DMS 273 (cell line): ENCODE results near the gene SYDE2.
"Not testable (repeated sequence)": the region's sequence is repeated elsewhere in the genome, so short reads cannot be mapped to it uniquely, and the experiment has no call there.

Experiments used
- DNase-seq: peaks from one replicate; lab custom pipeline; 2025; ENCODE audit not compliant: unreplicated experiment; lab: John Stamatoyannopoulos, UW

SYDE2 gene

GRCh38 chr1:85171721-85172120, 29.1 kb downstream of the SYDE2 start:
- no peak for DNase-seq

- no peak for DNase-seq
These were observed 31.9 kb downstream of the SYDE2 start for GRCh38 chr1:85168884-85169283.

- DNase-seq, result no peak
These were observed 34.5 kb downstream of the SYDE2 start for GRCh38 chr1:85166351-85166750.

DNA sequence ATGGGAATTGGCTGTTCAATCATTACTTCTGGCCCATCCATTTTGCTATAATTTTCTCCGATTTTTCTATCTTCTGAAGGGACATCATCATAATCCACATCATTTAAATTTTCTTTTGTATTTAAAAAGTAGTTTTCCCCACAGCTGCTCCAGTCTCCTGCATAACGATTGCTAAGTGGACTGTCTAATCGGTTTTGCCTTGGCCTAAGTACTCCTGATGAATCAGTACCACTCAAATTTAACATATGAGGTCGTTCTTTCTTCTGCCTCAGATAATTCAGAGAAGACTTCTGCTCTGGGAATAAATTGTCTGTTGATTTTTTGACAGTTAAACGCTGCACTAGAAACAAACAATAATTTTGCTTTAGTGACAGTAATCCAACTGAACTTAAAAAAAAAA, 41.9 kb downstream of the SYDE2 start:
- DNase-seq, result no peak

DNA sequence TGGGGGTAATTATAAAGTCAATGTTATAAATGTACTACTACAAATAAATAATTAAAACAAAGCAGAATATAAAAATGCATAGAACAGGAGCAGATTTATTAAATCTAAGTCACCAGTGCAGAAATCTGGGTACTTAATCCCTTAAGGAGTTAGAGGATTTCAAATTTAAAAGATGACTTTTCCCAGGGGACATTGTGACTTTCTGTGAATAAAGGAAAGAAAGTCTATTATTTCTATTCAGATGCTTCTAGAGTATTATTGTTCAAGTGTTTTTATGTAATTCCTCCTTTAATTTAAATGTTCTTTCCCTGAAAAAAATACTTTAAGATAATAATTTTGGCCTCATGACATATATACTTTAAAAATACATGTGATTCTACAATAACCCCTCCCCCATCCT, 43.4 kb downstream of the SYDE2 start:
- DNase-seq, result no peak

DNA sequence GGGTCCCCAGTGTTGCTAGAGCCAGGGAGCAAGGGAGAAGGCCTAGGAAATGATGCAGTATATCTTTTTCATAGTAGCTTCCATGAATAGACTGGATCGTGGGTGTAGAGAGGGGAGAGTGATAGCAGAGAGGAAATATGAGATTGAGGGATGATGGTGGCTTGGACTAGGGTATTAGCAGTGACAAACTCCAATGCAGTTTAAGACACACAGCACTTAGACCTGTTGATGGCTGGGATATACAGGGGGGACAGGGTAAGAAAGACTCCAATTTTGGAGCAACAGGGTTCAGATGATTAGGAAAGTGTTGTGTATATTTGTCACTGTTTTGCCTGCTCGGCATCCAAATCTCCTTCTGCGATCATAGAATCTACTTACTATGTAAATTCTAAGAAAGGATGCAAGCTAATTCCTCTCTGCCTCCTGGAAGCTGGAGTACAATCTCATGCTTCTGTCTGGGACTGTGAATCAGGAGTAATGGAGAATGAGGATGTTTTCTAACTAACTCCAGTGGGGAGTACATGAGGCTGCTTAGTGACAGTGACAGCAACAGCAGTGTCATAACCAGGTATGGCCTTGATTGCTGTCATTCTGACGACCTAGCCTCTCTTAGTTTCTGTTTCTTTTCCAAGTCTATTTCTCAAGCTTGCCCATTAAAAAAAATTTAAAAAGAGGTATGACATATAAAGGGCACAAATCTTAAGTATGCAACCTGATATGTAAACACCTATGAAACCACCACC, 47.5 kb downstream of the SYDE2 start:
- DNase-seq, result no peak

DNA sequence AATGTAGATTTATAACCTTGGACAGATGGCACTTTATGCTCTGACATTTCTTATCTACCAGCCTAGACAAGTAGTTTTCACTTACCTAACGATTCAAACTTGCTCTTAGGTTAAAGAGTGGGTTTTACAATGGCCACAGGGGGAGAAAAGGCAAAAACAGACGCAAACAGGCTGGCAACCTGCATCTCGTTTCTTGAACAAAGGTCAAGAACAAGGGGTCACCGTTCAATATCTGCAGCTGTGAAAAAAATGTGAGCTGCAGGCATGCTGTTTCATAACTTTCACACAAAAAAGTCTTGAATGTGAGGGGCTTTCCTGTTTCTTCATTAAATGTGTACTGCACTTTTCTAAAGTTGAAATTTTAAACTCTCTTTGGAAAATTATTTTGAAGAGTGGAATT, 49.4 kb downstream of the SYDE2 start:
- peak; percentile 42 for DNase-seq

GRCh38 chr1:85149805-85150204, 51.0 kb downstream of the SYDE2 start:
- DNase-seq, result no peak

GRCh38 chr1:85148524-85149250, 52.1 kb downstream of the SYDE2 start:
- DNase-seq, result no peak

- no peak for DNase-seq
These were observed 53.9 kb downstream of the SYDE2 start for GRCh38 chr1:85146972-85147359.

DNA sequence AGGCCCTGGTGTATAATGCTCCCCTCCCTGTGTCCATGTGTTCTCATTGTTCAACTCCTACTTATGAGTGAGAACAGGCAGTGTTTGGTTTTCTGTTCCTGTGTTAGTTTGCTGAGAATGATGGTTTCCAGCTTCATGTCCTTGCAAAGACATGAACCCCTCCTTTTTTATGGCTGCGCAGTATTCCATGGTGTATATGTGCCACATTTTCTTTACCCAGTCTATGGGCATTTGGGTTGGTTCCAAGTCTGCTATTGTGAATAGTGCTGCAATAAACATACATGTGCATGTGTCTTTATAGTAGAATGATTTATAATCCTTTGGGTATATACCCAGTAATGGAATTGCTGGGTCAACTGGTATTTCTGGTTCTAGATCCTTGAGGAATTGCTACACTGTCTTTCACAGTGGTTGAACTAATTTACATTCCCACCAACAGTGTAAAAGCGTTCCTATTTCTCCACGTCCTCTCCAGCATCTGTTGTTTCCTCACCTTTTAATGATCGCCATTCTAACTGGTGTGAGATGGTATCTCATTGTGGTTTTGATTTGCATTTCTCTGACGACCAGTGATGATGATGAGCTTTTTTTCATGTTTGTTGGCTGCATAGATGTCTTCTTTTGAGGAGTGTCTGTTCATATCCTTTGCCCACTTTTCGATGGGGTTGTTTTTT, 54.4 kb downstream of the SYDE2 start:
- DNase-seq, result not testable (repeated sequence)

DNA sequence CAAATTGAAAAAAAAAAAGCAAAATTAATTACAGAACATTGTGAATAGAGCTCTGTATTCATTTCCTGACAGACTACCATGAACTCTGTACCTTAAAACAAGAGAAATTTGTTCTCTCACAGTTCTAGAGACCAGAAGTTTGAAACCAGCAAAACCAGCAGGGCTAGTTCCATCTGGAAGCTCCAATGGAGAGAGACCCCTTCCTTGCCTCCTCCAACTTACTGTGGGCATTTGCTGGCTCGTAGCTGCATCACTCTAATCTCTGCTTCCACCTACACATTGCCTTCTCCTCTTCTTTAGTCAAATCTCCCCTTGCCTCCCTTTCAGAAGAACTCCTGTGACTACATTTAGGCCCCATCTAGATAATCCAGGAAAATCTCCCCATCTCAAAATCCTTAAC, 56.5 kb downstream of the SYDE2 start:
- no peak for DNase-seq

DNA sequence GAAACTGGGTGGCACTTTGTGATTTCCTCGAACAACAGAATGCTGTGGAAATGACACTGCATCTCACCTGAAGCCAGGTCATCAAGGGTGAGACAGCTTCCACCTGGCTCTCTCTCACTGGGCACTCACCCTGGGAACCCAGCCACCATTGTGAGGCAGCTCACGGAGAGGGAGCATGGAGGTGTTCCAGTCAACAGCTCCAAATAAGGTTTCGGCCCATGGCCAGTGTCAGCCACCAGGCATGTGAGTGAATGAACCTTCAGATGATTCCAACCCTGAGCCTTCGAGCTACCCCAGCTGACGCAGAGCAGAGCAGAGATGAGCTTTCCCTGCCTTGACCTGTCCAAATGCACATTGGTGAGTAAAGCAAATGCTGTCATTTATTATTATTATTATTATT, 58.1 kb downstream of the SYDE2 start:
- no peak for DNase-seq

DNA sequence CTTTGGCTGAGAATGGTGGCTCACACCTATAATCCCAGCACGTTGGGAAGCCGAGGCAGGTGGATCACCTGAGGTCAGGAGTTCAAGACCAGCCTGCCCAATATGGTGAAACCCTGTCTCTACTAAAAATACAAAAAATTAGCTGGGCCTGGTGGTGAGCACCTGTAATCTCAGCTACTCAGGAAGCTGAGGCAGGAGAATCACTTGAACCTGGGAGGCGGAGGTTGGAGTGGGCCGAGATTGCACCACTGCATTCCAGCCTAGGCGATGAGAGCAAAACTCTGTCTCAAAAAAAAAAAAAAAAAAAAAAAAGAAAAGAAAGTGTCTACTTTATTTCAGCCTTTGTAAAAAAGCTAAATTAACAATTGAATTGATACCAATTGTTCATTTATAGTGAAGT, 62.4 kb downstream of the SYDE2 start:
- not testable (repeated sequence) for DNase-seq

- DNase-seq, result peak; percentile 73
These were observed 63.2 kb downstream of the SYDE2 start for GRCh38 chr1:85137660-85138059.

GRCh38 chr1:85135392-85135798, 65.4 kb downstream of the SYDE2 start:
- DNase-seq, result no peak

DNA sequence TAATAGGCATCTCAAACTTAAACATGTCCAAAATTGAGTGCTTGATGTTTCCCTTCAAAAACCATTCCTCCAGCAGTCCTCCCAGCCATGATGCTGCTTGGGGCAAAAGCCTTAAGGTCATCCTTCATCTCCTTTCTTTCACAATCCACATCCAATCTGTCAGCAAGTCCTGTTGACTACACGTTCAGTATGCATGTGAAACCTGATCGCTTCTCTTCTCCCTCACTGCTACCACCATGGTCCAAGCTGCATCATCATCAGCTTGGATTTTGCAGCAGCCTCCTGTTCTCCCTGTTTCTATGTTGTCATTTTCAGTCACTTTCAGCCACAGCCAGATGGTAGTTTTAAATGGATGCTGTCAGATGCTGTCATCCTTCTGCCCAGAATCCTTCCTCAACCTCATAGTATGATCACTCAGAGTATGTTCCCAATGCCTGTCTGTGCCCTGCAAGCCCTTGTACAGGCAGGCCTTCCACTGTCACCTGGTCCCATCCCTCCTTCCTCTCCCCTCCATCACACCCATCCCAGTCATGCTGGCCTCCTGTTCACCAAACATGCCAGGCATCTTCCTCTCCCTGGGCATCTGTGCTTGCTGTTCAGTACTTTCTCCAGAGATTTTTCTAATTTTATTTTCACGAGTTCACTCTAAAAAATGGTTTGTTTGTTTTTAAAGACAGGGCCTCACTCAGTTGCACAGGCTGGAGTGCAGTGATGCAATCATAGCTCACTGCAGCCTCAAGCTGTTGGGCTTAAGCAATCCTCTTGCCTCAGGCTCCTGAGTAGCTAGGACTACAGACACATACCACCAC, 66.0 kb downstream of the SYDE2 start:
- DNase-seq, result peak; percentile 50

DNA sequence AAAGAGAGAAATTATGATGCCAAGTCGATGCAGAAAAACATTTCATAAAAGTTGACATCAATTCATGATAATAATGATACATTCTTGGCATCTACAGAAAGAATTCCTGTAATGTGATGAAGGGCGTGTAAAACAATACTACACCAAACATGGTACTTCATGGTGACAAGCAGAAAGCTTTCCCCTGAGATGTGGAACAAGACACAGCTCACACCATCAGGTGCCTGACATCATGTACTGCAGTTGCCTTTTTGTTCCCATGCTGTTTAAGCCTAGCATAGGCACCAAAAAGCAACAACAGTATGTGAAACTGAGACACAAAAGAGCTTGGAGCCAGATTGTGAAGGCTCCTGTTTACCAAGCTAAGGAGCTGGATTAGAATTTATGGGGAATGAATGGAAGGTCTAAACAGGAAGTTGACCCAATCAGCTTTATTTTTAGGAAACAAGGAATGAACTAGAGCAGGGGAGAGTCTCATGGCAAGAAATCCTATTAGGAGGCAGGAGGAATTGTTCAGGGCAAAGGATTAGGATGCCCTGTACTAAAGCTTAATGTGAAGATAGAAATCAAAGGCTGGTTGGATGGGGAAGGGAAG, 67.2 kb downstream of the SYDE2 start:
- no peak for DNase-seq

DNA sequence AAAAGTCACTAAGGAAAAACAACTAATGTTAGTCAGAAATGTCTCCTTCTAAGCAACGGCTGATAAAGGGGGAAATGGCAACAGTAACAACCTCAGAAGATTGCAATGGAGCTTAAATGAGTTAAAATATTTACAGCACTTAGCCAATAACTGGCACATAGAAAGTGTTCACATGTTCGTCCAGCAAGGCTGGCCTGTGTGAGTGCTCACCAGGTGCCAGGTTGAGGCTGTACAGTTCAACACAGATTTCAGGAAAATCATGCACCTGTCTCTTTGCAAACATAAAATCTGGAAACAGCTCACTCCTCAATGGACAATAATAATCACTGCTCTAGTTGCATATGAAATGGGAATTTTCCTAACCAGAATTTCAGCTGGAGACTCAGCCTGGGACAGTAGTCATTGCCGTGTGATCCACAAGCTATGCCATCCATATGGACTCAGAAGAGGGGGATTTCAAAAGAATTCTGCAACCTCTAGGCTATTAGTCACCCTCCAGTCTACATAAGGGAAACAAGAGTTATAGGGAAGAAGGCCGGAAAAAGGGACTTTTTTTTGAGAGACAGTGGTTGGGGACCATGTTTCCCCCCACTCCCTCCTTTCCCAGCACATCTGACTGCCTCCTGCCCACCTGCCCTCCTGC, 68.6 kb downstream of the SYDE2 start:
- DNase-seq, result no peak

GRCh38 chr1:85128316-85128715, 72.5 kb downstream of the SYDE2 start:
- no peak for DNase-seq
